Muscle layer of colon (tissue), 2 donors: ENCODE results near the gene ACP4.
"Not testable (repeated sequence)": the region's sequence is repeated elsewhere in the genome, so short reads cannot be mapped to it uniquely, and the experiment has no call there.

ENCODE experiments used
- H3K27ac ChIP-seq: one replicate; pipeline ENCODE4 v1.7.0; 2013; ENCODE audit warnings: low read depth, mild to moderate bottlenecking, low read length, moderate library complexity
- H3K27me3 ChIP-seq, 2 donors: one replicate each; pipeline ENCODE4 v1.7.0; 2013; ENCODE audit warnings: low read length in 2 of 2, mild to moderate bottlenecking in 2 of 2; ENCODE audit not compliant: insufficient read depth in 2 of 2, control insufficient read depth in 1 of 2
- H3K36me3 ChIP-seq: one replicate; pipeline ENCODE4 v1.7.0; 2013; ENCODE audit warnings: mild to moderate bottlenecking, low read length; ENCODE audit not compliant: insufficient read depth
- H3K4me1 ChIP-seq: one replicate; pipeline ENCODE4 v1.7.0; 2013; ENCODE audit warnings: mild to moderate bottlenecking, low read length; ENCODE audit not compliant: insufficient read depth
- H3K4me3 ChIP-seq, 2 donors: one replicate each; pipeline ENCODE4 v1.7.0; 2013; ENCODE audit warnings: low read length in 2 of 2, low read depth in 1 of 2, mild to moderate bottlenecking in 1 of 2, moderate library complexity in 1 of 2
- H3K9ac ChIP-seq: one replicate; pipeline ENCODE4 v1.7.0; 2013; ENCODE audit warnings: low read length
- H3K9me3 ChIP-seq: one replicate; pipeline ENCODE4 v1.7.0; 2013; ENCODE audit warnings: mild to moderate bottlenecking, low read length
- donor health status: abdominal sarcoma.
- donor health status: Adenocarcinoma of cecum.

Gene ACP4

GRCh38 chr19:50777261-50777660 lies 13.0 kb upstream of the ACP4 start:
- no peak overlapping the region for H3K4me3 ChIP-seq
- H3K27me3 ChIP-seq = peaks cover 32 to 52% of the 10 kb centered on the region in 2 donors
- H3K27ac ChIP-seq = no peak overlapping the region
- H3K9ac ChIP-seq = no peak overlapping the region
- H3K36me3 ChIP-seq = no peaks in the 10 kb centered on the region
- peaks cover 3% of the 10 kb centered on the region for H3K9me3 ChIP-seq
- no peaks in the 10 kb centered on the region for H3K4me1 ChIP-seq

DNA sequence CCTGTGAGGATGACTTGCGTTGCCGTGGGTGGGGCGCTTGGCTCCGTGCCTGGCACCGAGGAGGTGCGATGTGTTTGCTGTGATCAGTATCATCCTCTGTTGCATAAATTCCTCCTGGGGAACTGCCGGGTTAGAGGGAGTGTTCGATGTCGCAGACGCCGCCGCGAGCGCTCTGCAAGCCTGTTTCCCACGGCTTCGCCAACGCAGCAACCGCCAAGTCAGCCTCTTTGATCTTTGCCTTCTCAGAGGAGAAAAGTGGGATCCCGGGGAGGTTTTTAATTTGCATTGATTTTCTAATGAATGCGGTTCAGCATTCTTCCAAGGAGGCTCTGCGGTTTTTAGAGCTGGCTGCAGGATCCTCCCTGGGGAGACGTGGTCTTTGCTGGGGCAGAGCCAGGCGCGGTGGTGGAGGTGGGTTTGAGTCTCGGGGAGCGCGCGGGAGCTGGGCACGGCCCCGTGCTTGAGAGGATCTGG lies 12.3 kb upstream of the ACP4 start:
- Histone ChIP-seq H3K4me1 (no peaks in the 10 kb centered on the region), H3K27me3 (peaks cover 32 to 50% of the 10 kb centered on the region in 2 donors), H3K27ac (no peak overlapping the region), H3K9ac (no peak overlapping the region), H3K9me3 (no peaks in the 10 kb centered on the region), H3K4me3 (no peak overlapping the region), H3K36me3 (no peaks in the 10 kb centered on the region)

DNA sequence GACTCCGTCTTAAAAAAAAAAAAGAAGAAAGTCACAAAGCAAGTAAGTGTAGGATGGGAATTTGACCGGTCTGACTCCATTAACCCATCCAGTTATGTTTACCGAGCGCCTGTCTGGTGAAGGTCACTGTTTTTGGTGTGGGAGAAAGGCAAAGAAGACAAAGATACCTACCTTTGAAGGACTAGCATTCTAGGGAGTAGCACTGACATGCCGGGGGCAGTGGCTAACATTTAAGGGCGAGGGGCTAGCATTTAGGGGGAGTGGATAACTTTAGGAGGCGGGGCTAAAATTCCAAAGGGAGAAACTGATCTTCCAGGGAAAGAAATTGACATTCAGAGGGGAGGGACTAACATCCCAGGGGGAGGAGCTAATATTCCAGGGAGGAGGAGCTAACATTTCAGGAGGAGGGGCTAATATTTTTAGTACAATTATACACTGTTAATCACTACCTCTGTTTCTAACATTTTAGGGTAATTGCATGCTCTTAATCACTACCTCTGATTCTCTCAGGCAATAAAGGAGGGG lies 11.2 kb upstream of the ACP4 start:
- peaks cover 32 to 49% of the 10 kb centered on the region in 2 donors for H3K27me3 ChIP-seq
- H3K4me3 ChIP-seq = no peak overlapping the region
- H3K9ac ChIP-seq = no peak overlapping the region
- H3K27ac ChIP-seq = no peak overlapping the region
- no peaks in the 10 kb centered on the region for H3K9me3 ChIP-seq
- no peaks in the 10 kb centered on the region for H3K4me1 ChIP-seq
- no peaks in the 10 kb centered on the region for H3K36me3 ChIP-seq

DNA sequence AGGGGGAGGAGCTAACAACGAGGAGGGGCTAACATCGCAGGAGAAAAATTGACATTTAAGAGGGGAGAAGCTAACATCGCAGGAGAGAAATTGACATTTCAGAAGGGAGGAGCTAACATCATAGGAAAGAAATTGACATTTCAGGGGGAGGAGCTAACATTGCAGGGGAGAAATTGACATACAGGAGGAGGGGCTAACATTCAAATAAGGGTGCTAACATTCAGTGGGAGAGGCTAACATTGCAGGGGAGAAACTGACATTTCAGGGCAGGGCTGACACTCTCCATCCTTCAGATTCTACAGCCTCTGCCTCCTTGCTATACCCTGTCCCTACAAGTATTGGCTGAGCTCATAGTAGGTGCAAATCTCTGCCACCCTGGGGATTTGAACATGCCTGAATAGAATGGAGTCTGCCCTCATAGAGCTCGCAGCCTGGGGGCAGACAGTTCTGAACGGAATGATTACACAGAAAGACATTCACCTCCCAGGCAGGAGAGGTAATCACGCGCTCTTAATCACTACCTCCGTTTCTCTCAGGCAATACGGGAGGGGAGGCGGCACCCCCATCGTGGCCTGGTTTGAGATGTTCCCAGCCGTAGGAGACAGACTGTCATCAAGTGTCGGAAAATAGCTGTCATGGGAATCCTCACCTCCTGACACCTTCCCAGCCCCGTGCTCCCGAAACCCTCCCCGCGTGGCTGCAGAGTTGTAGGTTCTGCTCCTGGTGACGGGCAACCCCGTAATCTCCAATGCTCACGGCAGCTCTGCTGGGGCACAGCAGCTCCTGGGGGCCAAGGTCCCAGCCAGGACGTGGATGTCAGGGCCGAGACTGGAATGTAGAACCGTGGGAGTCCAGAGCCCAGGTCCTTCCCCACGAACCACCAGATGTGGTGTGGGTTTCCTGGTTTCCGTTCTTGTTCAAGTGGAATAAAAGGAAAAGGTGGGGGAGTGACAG lies 10.4 kb upstream of the ACP4 start:
- H3K9ac ChIP-seq = no peak overlapping the region
- H3K27ac ChIP-seq = no peak overlapping the region
- H3K9me3 ChIP-seq = no peaks in the 10 kb centered on the region
- no peaks in the 10 kb centered on the region for H3K4me1 ChIP-seq
- no peak overlapping the region for H3K4me3 ChIP-seq
- H3K27me3 ChIP-seq = peaks cover 32 to 49% of the 10 kb centered on the region in 2 donors
- H3K36me3 ChIP-seq = no peaks in the 10 kb centered on the region

- Histone ChIP-seq H3K27me3 (peaks cover 32 to 49% of the 10 kb centered on the region in 2 donors), H3K27ac (no peak overlapping the region), H3K9me3 (no peaks in the 10 kb centered on the region), H3K36me3 (no peaks in the 10 kb centered on the region), H3K4me3 (no peak overlapping the region), H3K9ac (no peak overlapping the region), H3K4me1 (no peaks in the 10 kb centered on the region)
Observed at GRCh38 chr19:50780753-50781435, 9.3 kb upstream of the ACP4 start.

DNA sequence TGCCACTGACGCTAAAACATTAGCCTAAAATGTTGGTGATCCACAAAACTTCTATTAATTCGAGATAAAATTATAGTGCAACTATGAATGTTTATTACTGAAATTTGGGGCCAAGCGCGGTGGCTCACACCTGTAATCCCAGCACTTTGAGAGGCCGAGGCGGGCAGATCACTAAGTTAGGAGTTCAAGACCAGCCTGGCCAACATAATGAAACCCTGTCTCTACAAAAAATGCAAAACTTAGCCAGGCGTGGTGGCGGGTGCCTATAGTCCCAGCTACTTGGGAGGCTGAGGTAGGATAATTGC lies 6.4 kb upstream of the ACP4 start:
- not testable (repeated sequence) for H3K4me1 ChIP-seq, H3K9me3 ChIP-seq, H3K36me3 ChIP-seq, H3K4me3 ChIP-seq, H3K9ac ChIP-seq, H3K27ac ChIP-seq
- H3K27me3 ChIP-seq = peaks cover 19 to 33% of the 10 kb centered on the region in 2 donors

DNA sequence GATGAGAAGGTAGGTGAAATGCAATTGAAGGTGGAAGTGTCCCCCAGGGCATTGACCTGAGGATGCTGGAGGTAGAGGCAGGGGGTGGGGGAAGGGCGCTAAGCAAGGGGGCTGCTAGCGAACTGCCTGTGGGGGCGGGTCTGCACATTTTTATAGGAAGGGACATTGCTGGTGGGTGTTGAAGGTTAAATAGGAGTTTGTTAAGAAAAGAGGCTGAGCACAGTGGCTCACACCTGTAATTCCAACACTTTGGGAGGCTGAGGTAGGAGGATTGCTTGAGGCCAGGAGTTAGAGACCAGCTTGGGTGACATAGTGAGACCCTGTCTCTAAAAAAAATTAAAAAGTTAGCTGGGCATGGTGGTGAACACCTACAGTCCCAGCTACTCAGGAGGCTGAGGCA lies 5.5 kb upstream of the ACP4 start:
- no peaks in the 10 kb centered on the region for H3K9me3 ChIP-seq
- H3K27ac ChIP-seq = no peak overlapping the region
- no peaks in the 10 kb centered on the region for H3K4me1 ChIP-seq
- no peak overlapping the region for H3K4me3 ChIP-seq
- H3K27me3 ChIP-seq = peaks cover 10 to 24% of the 10 kb centered on the region in 2 donors
- no peaks in the 10 kb centered on the region for H3K36me3 ChIP-seq
- no peak overlapping the region for H3K9ac ChIP-seq

GRCh38 chr19:50785329-50785728 lies 4.9 kb upstream of the ACP4 start:
- Histone ChIP-seq H3K9me3 (no peaks in the 10 kb centered on the region), H3K36me3 (no peaks in the 10 kb centered on the region), H3K4me1 (no peaks in the 10 kb centered on the region), H3K9ac (no peak overlapping the region), H3K4me3 (no peak overlapping the region), H3K27me3 (peaks cover 4 to 18% of the 10 kb centered on the region in 2 donors), H3K27ac (no peak overlapping the region)

DNA sequence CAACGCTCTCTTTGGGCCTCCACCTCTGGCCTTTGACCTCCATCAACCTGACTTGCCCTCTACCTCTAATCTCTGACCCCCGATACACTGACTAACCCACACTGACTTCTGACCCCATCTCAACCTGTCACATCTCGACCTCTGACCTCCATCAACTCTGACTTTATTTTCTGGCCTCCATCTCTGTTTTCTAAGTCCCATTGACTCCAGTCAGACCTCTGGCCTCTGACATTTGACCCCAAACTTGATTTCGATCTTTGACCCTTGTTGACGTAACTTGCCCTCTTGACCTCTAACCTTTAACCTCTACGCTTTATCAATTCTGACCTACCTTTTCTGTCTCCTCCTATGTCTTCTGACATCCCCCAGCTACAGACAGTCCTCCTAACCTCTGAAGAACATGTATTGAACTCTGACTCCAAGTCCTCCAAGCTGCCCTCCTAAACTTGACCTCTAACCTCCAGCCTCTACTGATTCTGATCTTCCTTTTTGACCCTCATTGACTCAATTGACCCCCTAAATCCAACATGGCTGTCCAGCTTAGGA lies 780 bp downstream of the ACP4 start:
- no peaks in the 10 kb centered on the region for H3K9me3 ChIP-seq
- no peak overlapping the region for H3K27ac ChIP-seq
- H3K27me3 ChIP-seq = peaks cover 0 to 8% of the 10 kb centered on the region in 2 donors
- no peak overlapping the region for H3K9ac ChIP-seq
- H3K36me3 ChIP-seq = no peaks in the 10 kb centered on the region
- H3K4me3 ChIP-seq = no peak overlapping the region
- no peaks in the 10 kb centered on the region for H3K4me1 ChIP-seq

DNA sequence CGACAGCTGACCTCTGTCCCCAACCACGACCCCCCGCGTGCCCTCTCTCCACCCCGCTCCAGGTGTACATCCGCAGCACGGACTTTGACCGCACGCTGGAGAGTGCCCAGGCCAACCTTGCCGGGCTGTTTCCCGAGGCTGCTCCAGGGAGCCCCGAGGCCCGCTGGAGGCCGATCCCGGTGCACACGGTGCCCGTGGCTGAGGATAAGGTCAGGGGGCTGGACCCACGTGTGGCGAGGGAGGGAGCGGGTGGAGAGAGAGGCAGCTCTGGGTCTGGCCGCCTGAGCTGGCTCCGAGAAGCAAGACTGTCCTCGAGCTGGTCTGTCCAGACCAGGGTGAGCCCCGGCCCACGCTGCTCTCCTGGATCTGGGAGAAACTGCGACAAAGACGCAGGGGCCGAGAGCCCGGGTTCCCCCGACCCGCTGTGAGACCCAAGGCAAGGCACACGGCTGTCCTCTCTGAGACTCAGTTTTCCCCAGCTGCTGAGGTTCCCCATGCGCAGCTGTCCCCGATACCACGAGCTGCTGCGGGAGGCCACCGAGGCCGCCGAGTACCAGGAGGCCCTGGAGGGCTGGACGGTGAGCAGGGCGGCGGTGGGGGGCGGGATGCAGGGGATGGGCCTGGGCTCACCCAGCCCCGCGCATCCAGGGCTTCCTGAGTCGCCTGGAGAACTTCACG lies 1.5 kb downstream of the ACP4 start:
- Histone ChIP-seq H3K36me3 (peaks cover 1% of the 10 kb centered on the region), H3K27me3 (peaks cover 0 to 8% of the 10 kb centered on the region in 2 donors), H3K9ac (no peak overlapping the region), H3K4me1 (no peaks in the 10 kb centered on the region), H3K27ac (no peak overlapping the region), H3K9me3 (no peaks in the 10 kb centered on the region), H3K4me3 (no peak overlapping the region)
